Measurements from ENCODE around the gene PPP2R5D. TPM values are rescaled to one million over a fixed set of nuclear protein-coding genes. Genes with fewer than 3 reads are reported as not detected.
A peak's percentile ranks its signal among the peaks of the same experiment; 100 is the strongest.

PPP2R5D gene
- total and polyA plus RNA-seq, 9 of the 15 experiments (the other 6 are each of a cell fraction or from before 2014, with no cell fraction given) = 1.3 to 96.1 (median 38.4) TPM

- TF ChIP-seq REST (IDR thresholded peaks at IDR 0.05; ENCODE audit: borderline replicate concordance) (no peak), REST (CRISPR knock-in tag; IDR thresholded peaks at IDR 0.05; ENCODE audit: low read depth) (peak; percentile 92), TRIM25 (IDR thresholded peaks at IDR 0.05; ENCODE audit: borderline replicate concordance) (no peak), ZNF318 (IDR thresholded peaks at IDR 0.05; ENCODE audit: borderline replicate concordance in 1 of 2, low read depth in 1 of 2) (0 out of 4 replicates have a peak, but pooled peaks of 1 of the 2 experiments have one; percentile 18), HOXB6 (CRISPR knock-in tag; IDR thresholded peaks at IDR 0.05; ENCODE audit: borderline replicate concordance) (no peak), FOXJ3 (CRISPR knock-in tag; IDR thresholded peaks at IDR 0.05) (no peak), DNMT1 (IDR thresholded peaks at IDR 0.05) (0 out of 2 replicates have a peak, but pooled peaks have one; percentile 1)
Measured at GRCh38 chr6:43053545-43054205, 69.3 kb downstream of the PPP2R5D start, which contains the start of gene CUL7 (continued).

Measured in K562 (cell line).